HG02870 (cell line): ENCODE results near the gene S100A5.
"Not testable (repeated sequence)": the region's sequence is repeated elsewhere in the genome, so short reads cannot be mapped to it uniquely, and the experiment has no call there.

ENCODE experiments used
- ATAC-seq: cut with Tn5 transposase; IDR thresholded peaks from one replicate; pipeline ENCODE4 v1.9.1; 2021; ENCODE audit warnings: mild to moderate bottlenecking, moderate library complexity; ENCODE audit not compliant: unreplicated experiment

S100A5 gene

GRCh38 chr1:153567621-153568366, 27.1 kb upstream of the S100A5 start:
- no peak for ATAC-seq

- no peak for ATAC-seq
These were observed 26.0 kb upstream of the S100A5 start for GRCh38 chr1:153566414-153567371.

GRCh38 chr1:153565529-153566374, 25.0 kb upstream of the S100A5 start, which contains the start of gene S100A2:
Gene S100A2, minus strand, starts transcription at chr1:153565844. Its CDS starts 1,967 bp downstream, at chr1:153563877.
- no peak for ATAC-seq

- ATAC-seq = no peak
These were observed 23.3 kb upstream of the S100A5 start for GRCh38 chr1:153563991-153564390.

GRCh38 chr1:153563483-153563901, 22.8 kb upstream of the S100A5 start:
- no peak for ATAC-seq

- ATAC-seq = not testable (repeated sequence)
These were observed 21.3 kb upstream of the S100A5 start for GRCh38 chr1:153562021-153562420.

GRCh38 chr1:153561466-153561985, 20.8 kb upstream of the S100A5 start:
- no peak for ATAC-seq

- no peak for ATAC-seq
These were observed 20.2 kb upstream of the S100A5 start for GRCh38 chr1:153560771-153561465.

GRCh38 chr1:153560241-153560640, 19.5 kb upstream of the S100A5 start:
- ATAC-seq = no peak

GRCh38 chr1:153557877-153558276, 17.1 kb upstream of the S100A5 start:
- ATAC-seq = no peak

GRCh38 chr1:153556348-153556747, 15.6 kb upstream of the S100A5 start:
- ATAC-seq = no peak

GRCh38 chr1:153553830-153554541, 13.3 kb upstream of the S100A5 start:
- no peak for ATAC-seq

GRCh38 chr1:153553096-153553495, 12.4 kb upstream of the S100A5 start:
- ATAC-seq = no peak

- ATAC-seq = no peak
These were observed 11.6 kb upstream of the S100A5 start for GRCh38 chr1:153552335-153552734.

GRCh38 chr1:153550827-153551500, 10.2 kb upstream of the S100A5 start:
- ATAC-seq = no peak

- no peak for ATAC-seq
These were observed 9.6 kb upstream of the S100A5 start for GRCh38 chr1:153550398-153550758.

- ATAC-seq = no peak
These were observed 9.1 kb upstream of the S100A5 start for GRCh38 chr1:153549741-153550397.
